HepG2 (cell line): Measurements from ENCODE around the gene ATP5MG. TPM values are rescaled to one million over a fixed set of nuclear protein-coding genes. Genes with fewer than 3 reads are reported as not detected.

Source experiments
- DMAP1 ChIP-seq: IDR thresholded peaks from 2 replicates; pipeline ENCODE4 v1.6.1; 2016
- GLMP ChIP-seq: sonication (generic); formaldehyde crosslinking; IDR thresholded peaks from 2 replicates; pipeline ENCODE4 v1.9.0; 2021; ENCODE audit warnings: missing genetic modification reagents, mild to moderate bottlenecking, borderline replicate concordance
- HNRNPUL1 ChIP-seq: fragments of 200-400 bp; formaldehyde crosslinking; IDR thresholded peaks from 2 replicates; pipeline ENCODE4 v1.6.1; 2017; ENCODE audit warnings: low read depth, mild to moderate bottlenecking, low read length, moderate library complexity
- IRF2 ChIP-seq: IDR thresholded peaks from 2 replicates; pipeline ENCODE4 v1.6.1; 2018; ENCODE audit warnings: missing genetic modification reagents, missing compliant biosample characterization
- KDM6A ChIP-seq: IDR thresholded peaks from 2 replicates; pipeline ENCODE4 v1.6.1; 2016; ENCODE audit warnings: low read depth
- MAFK ChIP-seq, 2 experiments: IDR thresholded peaks in 1 of 2; conservative IDR thresholded peaks in 1 of 2; 2 replicates each; pipeline ENCODE4 v1.6.1; 2011; ENCODE audit warnings: improper control_type of control experiment in 2 of 2, low read length in 2 of 2
- NBN ChIP-seq: fragments of 450-650 bp; conservative IDR thresholded peaks from 2 replicates; pipeline ENCODE4 v1.6.1; 2017
- ONECUT2 ChIP-seq: sonication (generic); formaldehyde crosslinking; IDR thresholded peaks from 2 replicates; pipeline ENCODE4 v1.4.0; 2020; ENCODE audit warnings: missing genetic modification reagents
- PCBP1 ChIP-seq: fragments of 200-400 bp; formaldehyde crosslinking; IDR thresholded peaks from 2 replicates; pipeline ENCODE4 v1.6.1; 2017; ENCODE audit warnings: mild to moderate bottlenecking, low read depth, low read length, borderline replicate concordance
- PHF20 ChIP-seq: sonication (generic); formaldehyde crosslinking; IDR thresholded peaks from 2 replicates; pipeline ENCODE4 v1.5.0; 2020; ENCODE audit warnings: mild to moderate bottlenecking, missing genetic modification reagents
- POLR2AphosphoS2 ChIP-seq: IDR thresholded peaks from 2 replicates; pipeline ENCODE4 v1.6.1; 2011; ENCODE audit warnings: low read depth, low read length, improper control_type of control experiment
- RFX5 ChIP-seq: IDR thresholded peaks from 2 replicates; pipeline ENCODE4 v1.6.1; 2011; ENCODE audit warnings: low read depth, low read length, improper control_type of control experiment
- RORA ChIP-seq: sonication (generic); formaldehyde crosslinking; IDR thresholded peaks from 2 replicates; pipeline ENCODE4 v1.5.0; 2020; ENCODE audit warnings: mild to moderate bottlenecking, missing genetic modification reagents, moderate library complexity
- SALL2 ChIP-seq: sonication (generic); formaldehyde crosslinking; IDR thresholded peaks from 2 replicates; pipeline ENCODE4 v1.8.1; 2023; ENCODE audit warnings: mild to moderate bottlenecking, missing genetic modification reagents, inconsistent platforms
- TCF7 ChIP-seq: sonication (generic); IDR thresholded peaks from 2 replicates; pipeline ENCODE4 v1.6.1; 2016; ENCODE audit warnings: antibody characterized with exemption, low read depth
- THAP7 ChIP-seq: sonication (generic); formaldehyde crosslinking; IDR thresholded peaks from 2 replicates; pipeline ENCODE4 v1.8.1; 2023; ENCODE audit warnings: mild to moderate bottlenecking, missing genetic modification reagents
- ZBTB39 ChIP-seq: sonication (generic); formaldehyde crosslinking; IDR thresholded peaks from 2 replicates; pipeline ENCODE4 v1.5.0; 2020; ENCODE audit warnings: missing genetic modification reagents
- ZFP91 ChIP-seq: sonication (generic); formaldehyde crosslinking; IDR thresholded peaks from 2 replicates; pipeline ENCODE4 v1.9.0; 2022; ENCODE audit warnings: missing genetic modification reagents, mild to moderate bottlenecking, borderline replicate concordance
- ZNF121 ChIP-seq: sonication (generic); formaldehyde crosslinking; IDR thresholded peaks from 2 replicates; pipeline ENCODE4 v1.5.0; 2020; ENCODE audit warnings: mild to moderate bottlenecking, missing genetic modification reagents
- ZNF503 ChIP-seq: sonication (generic); formaldehyde crosslinking; IDR thresholded peaks from 2 replicates; pipeline ENCODE4 v1.4.0; 2020; ENCODE audit warnings: missing genetic modification reagents
- ZNF569 ChIP-seq: sonication (generic); formaldehyde crosslinking; IDR thresholded peaks from 2 replicates; pipeline ENCODE4 v1.5.0; 2020; ENCODE audit warnings: mild to moderate bottlenecking, missing genetic modification reagents, moderate library complexity, borderline replicate concordance
- ZNF672 ChIP-seq: sonication (generic); formaldehyde crosslinking; IDR thresholded peaks from 2 replicates; pipeline ENCODE4 v1.8.1; 2022; ENCODE audit warnings: missing genetic modification reagents
- ZNF775 ChIP-seq: sonication (generic); formaldehyde crosslinking; IDR thresholded peaks from 2 replicates; pipeline ENCODE4 v1.4.0; 2020; ENCODE audit warnings: missing genetic modification reagents, mild to moderate bottlenecking, moderate library complexity, borderline replicate concordance
- polyA plus RNA-seq, 8 experiments: library from polyadenylated mRNA; depleted of rRNA in 3 of 8; stranded (reverse) in 7 of 8; unstranded in 1 of 8; fragments of >200 nt; fragmentation: Illumina TruSeq in 4 of 8; extraction: Trizol in 4 of 8; gene quantifications; 2 replicates each; pipeline versions ENCODE4 v1.2.1 to v1.2.3, GENCODE V29; 2011 to 2016; ENCODE audit warnings: low read depth in 4 of 8, missing spikeins in 1 of 8, mixed read lengths in 1 of 8; ENCODE audit not compliant: insufficient read depth in 1 of 8
- total RNA-seq, 5 experiments: library from RNA; depleted of rRNA; stranded (reverse); fragments of >200 nt; fragmentation: Illumina TruSeq; extraction: Trizol; gene quantifications; 2 replicates each; pipeline ENCODE4 v1.2.3, GENCODE V29; 2016; ENCODE audit warnings: low read depth in 1 of 5

The ATP5MG gene
- total and polyA plus RNA-seq, 2 of the 13 experiments (the other 11 are each of a cell fraction or from before 2014, with no cell fraction given): 260 to 320 TPM

GRCh38 chr11:118434553-118435289 lies 33.3 kb downstream of the ATP5MG start (continued):
- TF ChIP-seq ZBTB39 (no peak), MAFK (conservative IDR thresholded peaks at IDR 0.05 in 1 of 2, IDR thresholded peaks at IDR 0.05 in 1 of 2; ENCODE audit: low read length in 2 of 2) (no peak), THAP7 (no peak), DMAP1 (CRISPR knock-in tag) (peak; percentile 66; the same call in 1 of the 2 replicates), NBN (no peak), ZNF569 (CRISPR knock-in tag) (no peak), RORA (no peak), HNRNPUL1 (no peak), RFX5 (no peak), ZNF775 (no peak), ZNF503 (no peak), KDM6A (CRISPR knock-in tag) (no peak), ZNF121 (CRISPR knock-in tag) (no peak), PHF20 (CRISPR knock-in tag) (no peak), ONECUT2 (CRISPR knock-in tag) (peak; percentile 84), SALL2 (CRISPR knock-in tag) (no peak), GLMP (CRISPR knock-in tag) (no peak), ZFP91 (CRISPR knock-in tag) (peak; percentile 71; the same call in 1 of the 2 replicates), ZNF672 (no peak), IRF2 (CRISPR knock-in tag) (no peak), POLR2AphosphoS2 (no peak), TCF7 (no peak), PCBP1 (peak; percentile 37; the same call in 1 of the 2 replicates)
